Measurements from ENCODE around the gene GRID1. TPM values are rescaled to one million over a fixed set of nuclear protein-coding genes. Genes with fewer than 3 reads are reported as not detected.

The GRID1 gene
- polyA plus RNA-seq, 4 donors, result 0.27 to 1.1 (median 0.40) TPM; not detected in 1

DNA sequence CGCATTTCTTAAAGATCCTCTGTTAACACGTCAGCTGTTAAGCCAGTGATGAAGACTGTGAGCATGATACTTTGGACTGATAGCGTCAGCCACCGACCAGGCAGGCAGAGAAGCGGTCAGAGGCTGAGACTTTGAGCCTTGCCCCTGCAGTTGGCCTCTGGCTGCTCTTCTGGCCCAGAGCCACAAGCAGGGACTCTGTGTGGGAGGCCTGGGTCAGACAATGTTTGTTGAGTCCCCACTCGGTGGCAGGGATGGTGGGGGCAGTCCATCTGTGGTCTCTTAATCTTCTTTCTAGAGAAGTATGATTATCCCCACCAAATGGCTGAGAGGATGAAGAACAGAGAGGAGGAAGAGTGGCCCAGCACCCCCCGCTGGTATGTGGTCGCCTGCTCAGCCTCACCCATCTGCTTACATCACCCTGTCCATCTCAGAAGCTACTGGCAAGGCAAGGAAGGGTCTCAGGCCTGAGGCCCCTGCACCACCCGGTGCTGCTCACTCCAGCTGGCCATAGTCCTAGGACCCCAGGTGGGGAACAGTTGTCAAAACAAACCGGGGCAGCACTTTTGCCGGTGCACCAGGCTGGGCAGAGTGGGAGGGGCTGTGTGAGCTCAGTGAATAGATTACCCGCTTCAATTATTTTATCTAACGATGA, 202.9 kb downstream of the GRID1 start:
- H3K4me3 ChIP-seq (ENCODE audit: low read depth in 1 of 3, low read length in 3 of 3), result no peak overlapping the region
- H3K9me3 ChIP-seq (ENCODE audit: control insufficient read depth in 2 of 2, insufficient read depth in 1 of 2, low read depth in 1 of 2, low read length in 1 of 2), result peaks cover 0 to 9% of the 10 kb centered on the region in 2 donors
- no peaks in the 10 kb centered on the region for H3K27me3 ChIP-seq (ENCODE audit: control insufficient read depth in 3 of 3, insufficient read depth in 3 of 3, low read length in 3 of 3)
- H3K27ac ChIP-seq (ENCODE audit: low read depth in 1 of 3, low read length in 2 of 3), result peak overlapping the region; percentile 90 to 96 (median 96)
- peaks cover 0 to 53% (median 17%) of the 10 kb centered on the region in 3 donors for H3K4me1 ChIP-seq (ENCODE audit: control insufficient read depth in 3 of 3, insufficient read depth in 2 of 3, low read depth in 1 of 3, low read length in 2 of 3)
- H3K36me3 ChIP-seq (ENCODE audit: control insufficient read depth in 3 of 3, insufficient read depth in 2 of 3, low read depth in 1 of 3, low read length in 3 of 3), result no peaks in the 10 kb centered on the region
- FAIRE-seq (no peak), DNase-seq (peak; percentile 85 to 96)
- whole genome bisulfite sequencing, 3 donors, result 15 to 54% (median 35%) methylated on average over 13 of the region's 13 CpGs

DNA sequence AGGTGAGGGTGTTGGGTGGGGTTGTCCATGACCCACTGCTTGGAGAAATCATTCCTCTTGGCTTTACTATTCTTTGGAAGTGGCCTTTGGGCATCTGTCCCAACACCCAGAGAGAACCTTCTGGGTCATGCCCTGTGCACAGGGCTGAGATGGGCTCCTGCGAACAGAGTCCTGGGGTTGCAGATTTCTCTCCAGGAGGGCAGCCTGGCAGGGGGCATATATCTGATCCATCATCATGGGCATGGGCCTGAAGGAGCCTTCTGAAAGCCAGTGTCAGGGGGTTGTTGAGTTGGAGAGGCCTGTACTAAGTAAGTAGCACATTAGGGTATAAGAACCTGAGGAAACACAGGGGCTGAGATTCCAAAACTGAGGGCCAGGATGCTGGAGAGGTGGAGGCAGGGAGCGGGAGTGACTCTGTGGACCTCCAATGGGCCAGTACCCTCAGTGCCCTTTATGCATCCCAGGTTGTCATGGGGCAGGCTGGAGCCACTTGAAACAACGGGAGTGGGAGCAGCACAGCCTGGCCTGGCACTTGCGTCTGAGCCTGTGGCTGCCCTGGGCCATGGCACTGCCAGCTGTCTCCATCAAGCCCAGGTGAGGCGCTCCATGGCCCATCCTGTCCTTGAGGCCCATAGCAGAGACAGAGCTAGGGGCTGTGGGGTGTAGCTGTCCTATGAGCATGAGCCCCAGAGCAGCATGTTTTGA, 203.7 kb downstream of the GRID1 start:
- WGBS, 3 donors, result 69 to 86% (median 83%) methylated on average over 5 of the region's 5 CpGs
- DNase-seq (no peak), FAIRE-seq (no peak)
- H3K4me1 ChIP-seq (ENCODE audit: control insufficient read depth in 3 of 3, insufficient read depth in 2 of 3, low read depth in 1 of 3, low read length in 2 of 3), result peaks cover 0 to 45% (median 16%) of the 10 kb centered on the region in 3 donors
- no peak overlapping the region for H3K4me3 ChIP-seq (ENCODE audit: low read depth in 1 of 3, low read length in 3 of 3)
- H3K9me3 ChIP-seq (ENCODE audit: control insufficient read depth in 2 of 2, insufficient read depth in 1 of 2, low read depth in 1 of 2, low read length in 1 of 2), result peaks cover 0 to 9% of the 10 kb centered on the region in 2 donors
- peak overlapping the region; percentile 63 to 96 (median 75) for H3K27ac ChIP-seq (ENCODE audit: low read depth in 1 of 3, low read length in 2 of 3)
- no peaks in the 10 kb centered on the region for H3K27me3 ChIP-seq (ENCODE audit: control insufficient read depth in 3 of 3, insufficient read depth in 3 of 3, low read length in 3 of 3)
- H3K36me3 ChIP-seq (ENCODE audit: control insufficient read depth in 3 of 3, insufficient read depth in 2 of 3, low read depth in 1 of 3, low read length in 3 of 3), result no peaks in the 10 kb centered on the region

DNA sequence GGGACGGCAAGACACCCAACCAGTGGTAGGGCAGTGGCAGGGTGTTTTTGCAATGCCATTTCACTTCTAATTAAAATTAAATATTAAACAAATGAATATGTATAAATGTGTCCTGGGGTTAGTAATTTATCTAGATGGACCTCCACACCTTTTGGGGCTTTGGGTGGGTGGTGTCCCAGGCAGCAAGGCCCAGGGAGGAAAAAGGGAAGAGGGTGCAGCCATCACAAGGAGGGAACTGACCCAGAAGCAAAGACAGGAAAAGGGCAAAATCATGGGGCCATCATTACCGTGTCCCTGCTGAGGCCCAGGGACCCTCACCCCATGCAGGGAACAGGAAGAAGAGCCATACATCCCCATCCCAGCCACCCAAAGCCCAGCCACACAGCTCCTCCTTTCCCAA, 204.6 kb downstream of the GRID1 start:
- WGBS, 3 donors, result 75 to 82% (median 80%) methylated on average over 2 of the region's 2 CpGs
- DNase-seq (no peak), FAIRE-seq (no peak)
- Histone ChIP-seq H3K27me3 (ENCODE audit: control insufficient read depth in 3 of 3, insufficient read depth in 3 of 3, low read length in 3 of 3) (no peaks in the 10 kb centered on the region), H3K9me3 (ENCODE audit: control insufficient read depth in 2 of 2, insufficient read depth in 1 of 2, low read depth in 1 of 2, low read length in 1 of 2) (peaks cover 0 to 9% of the 10 kb centered on the region in 2 donors), H3K36me3 (ENCODE audit: control insufficient read depth in 3 of 3, insufficient read depth in 2 of 3, low read depth in 1 of 3, low read length in 3 of 3) (no peaks in the 10 kb centered on the region), H3K27ac (ENCODE audit: low read depth in 1 of 3, low read length in 2 of 3) (peak overlapping the region in 1 of 3 donors; percentile 96), H3K4me1 (ENCODE audit: control insufficient read depth in 3 of 3, insufficient read depth in 2 of 3, low read depth in 1 of 3, low read length in 2 of 3) (peaks cover 0 to 39% (median 14%) of the 10 kb centered on the region in 3 donors), H3K4me3 (ENCODE audit: low read depth in 1 of 3, low read length in 3 of 3) (no peak overlapping the region)

DNA sequence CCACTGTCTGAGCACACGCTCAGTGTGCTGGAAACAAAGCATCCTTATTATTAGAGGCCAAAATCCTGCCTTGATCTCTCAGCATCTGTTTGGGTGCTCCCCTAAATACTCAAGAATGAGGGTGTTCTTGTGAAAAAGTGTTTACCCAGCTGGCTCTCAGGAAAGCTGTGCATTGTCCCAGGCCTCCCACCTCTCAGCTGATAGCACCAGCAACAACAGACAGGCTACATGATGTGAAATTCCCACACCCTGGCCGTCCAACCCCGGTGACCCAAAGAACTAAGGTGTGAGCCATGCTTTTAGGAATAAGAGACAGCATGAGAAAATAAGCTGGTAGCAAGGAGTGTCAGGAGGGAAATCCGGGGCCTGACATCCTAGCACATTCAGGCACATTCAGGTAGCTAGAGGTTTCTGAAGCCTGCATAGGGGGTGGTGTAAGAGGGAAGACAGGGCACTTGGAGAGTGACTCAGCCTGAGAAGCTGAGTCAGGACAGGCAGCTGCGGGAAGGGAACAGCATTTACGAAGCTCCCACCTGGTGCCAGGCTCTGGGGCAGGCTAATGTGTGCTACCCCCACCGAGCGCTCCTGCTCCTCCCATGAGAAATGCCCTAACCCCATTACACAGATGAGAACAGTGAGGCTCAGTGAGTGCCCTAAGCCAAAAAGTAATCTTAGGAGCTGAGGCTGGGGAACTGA, 205.6 kb downstream of the GRID1 start:
- Histone ChIP-seq H3K36me3 (ENCODE audit: control insufficient read depth in 3 of 3, insufficient read depth in 2 of 3, low read depth in 1 of 3, low read length in 3 of 3) (no peaks in the 10 kb centered on the region), H3K9me3 (ENCODE audit: control insufficient read depth in 2 of 2, insufficient read depth in 1 of 2, low read depth in 1 of 2, low read length in 1 of 2) (peaks cover 0 to 9% of the 10 kb centered on the region in 2 donors), H3K27me3 (ENCODE audit: control insufficient read depth in 3 of 3, insufficient read depth in 3 of 3, low read length in 3 of 3) (no peaks in the 10 kb centered on the region), H3K4me1 (ENCODE audit: control insufficient read depth in 3 of 3, insufficient read depth in 2 of 3, low read depth in 1 of 3, low read length in 2 of 3) (peaks cover 0 to 32% (median 10%) of the 10 kb centered on the region in 3 donors), H3K4me3 (ENCODE audit: low read depth in 1 of 3, low read length in 3 of 3) (no peak overlapping the region), H3K27ac (ENCODE audit: low read depth in 1 of 3, low read length in 2 of 3) (no peak overlapping the region)
- DNase-seq, result no peak
- no peak for FAIRE-seq
- WGBS, 3 donors, result 91 to 93% (median 92%) methylated on average over 8 of the region's 8 CpGs

DNA sequence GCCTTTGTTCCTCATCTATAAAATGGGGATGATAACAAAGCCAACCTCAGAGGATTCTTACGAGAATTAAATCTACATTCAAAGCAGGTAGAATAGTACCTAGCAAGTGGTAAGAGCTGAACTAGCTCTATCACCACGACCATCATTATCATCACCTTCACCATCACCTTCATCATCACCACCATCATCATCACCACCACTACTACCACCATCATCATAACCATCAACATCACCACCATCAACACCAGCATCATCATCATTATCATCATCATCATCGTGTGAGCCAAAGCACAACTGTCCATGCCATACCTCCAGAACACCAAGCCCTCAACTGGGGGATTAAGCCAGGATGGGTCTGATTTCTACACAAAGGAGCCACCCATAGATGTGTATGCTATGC, 206.8 kb downstream of the GRID1 start:
- H3K4me1 ChIP-seq (ENCODE audit: control insufficient read depth in 3 of 3, insufficient read depth in 2 of 3, low read depth in 1 of 3, low read length in 2 of 3), result peaks cover 0 to 24% (median 5%) of the 10 kb centered on the region in 3 donors
- H3K27ac ChIP-seq (ENCODE audit: low read depth in 1 of 3, low read length in 2 of 3), result no peak overlapping the region
- FAIRE-seq, result no peak
- no peak overlapping the region for H3K4me3 ChIP-seq (ENCODE audit: low read depth in 1 of 3, low read length in 3 of 3)
- H3K36me3 ChIP-seq (ENCODE audit: control insufficient read depth in 3 of 3, insufficient read depth in 2 of 3, low read depth in 1 of 3, low read length in 3 of 3), result no peaks in the 10 kb centered on the region
- DNase-seq, result no peak
- no peaks in the 10 kb centered on the region for H3K27me3 ChIP-seq (ENCODE audit: control insufficient read depth in 3 of 3, insufficient read depth in 3 of 3, low read length in 3 of 3)
- H3K9me3 ChIP-seq (ENCODE audit: control insufficient read depth in 2 of 2, insufficient read depth in 1 of 2, low read depth in 1 of 2, low read length in 1 of 2), result peaks cover 0 to 9% of the 10 kb centered on the region in 2 donors
- WGBS, 3 donors, result 72 to 80% (median 78%) methylated on average over 3 of the region's 3 CpGs

DNA sequence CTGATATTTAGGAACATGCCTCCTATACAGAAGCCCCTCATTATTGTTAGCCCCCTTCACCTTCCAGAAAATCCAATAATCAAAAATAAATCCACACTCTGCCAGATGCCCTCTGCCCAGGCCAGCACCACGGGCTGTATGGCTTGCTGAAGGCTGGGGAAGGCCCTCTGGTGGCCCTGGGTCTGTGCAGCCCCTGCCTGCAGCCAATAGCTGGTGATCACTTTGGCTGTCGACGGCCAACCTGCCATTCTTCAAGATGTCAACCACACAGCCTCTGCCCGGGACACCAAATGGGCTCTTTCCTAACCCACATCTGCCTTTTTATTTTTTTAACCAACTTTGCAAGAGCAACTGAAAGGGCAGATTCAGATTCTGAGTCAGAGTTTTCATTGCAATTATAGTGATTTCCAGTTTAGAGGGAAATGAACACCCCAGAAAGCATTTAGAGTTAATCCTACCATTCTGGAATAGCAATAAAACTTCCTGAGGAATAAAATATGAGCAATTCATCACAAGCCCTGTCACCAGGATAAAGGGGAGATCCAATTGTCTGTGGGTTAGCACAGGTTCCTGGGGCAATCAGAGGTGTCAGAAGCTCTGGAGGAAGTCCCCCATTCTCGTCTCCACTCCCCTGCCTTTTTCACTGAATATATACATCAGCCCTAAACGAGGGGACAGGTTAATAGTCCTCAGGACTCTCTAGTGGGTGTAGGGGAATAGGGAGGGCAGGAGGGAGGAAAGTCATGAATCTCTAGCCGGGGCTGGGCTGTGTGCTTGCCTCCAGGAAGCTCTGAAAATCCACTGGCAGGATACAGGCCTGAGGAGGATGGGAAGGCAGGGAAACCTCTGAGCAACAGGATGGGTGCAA, 211.3 kb downstream of the GRID1 start:
- DNase-seq, result no peak
- no peak overlapping the region for H3K27ac ChIP-seq (ENCODE audit: low read depth in 1 of 3, low read length in 2 of 3)
- H3K36me3 ChIP-seq (ENCODE audit: control insufficient read depth in 3 of 3, insufficient read depth in 2 of 3, low read depth in 1 of 3, low read length in 3 of 3), result no peaks in the 10 kb centered on the region
- no peaks in the 10 kb centered on the region for H3K27me3 ChIP-seq (ENCODE audit: control insufficient read depth in 3 of 3, insufficient read depth in 3 of 3, low read length in 3 of 3)
- no peaks in the 10 kb centered on the region for H3K9me3 ChIP-seq (ENCODE audit: control insufficient read depth in 2 of 2, insufficient read depth in 1 of 2, low read depth in 1 of 2, low read length in 1 of 2)
- no peak for FAIRE-seq
- no peaks in the 10 kb centered on the region for H3K4me1 ChIP-seq (ENCODE audit: control insufficient read depth in 3 of 3, insufficient read depth in 2 of 3, low read depth in 1 of 3, low read length in 2 of 3)
- WGBS, 3 donors, result 46 to 60% (median 52%) methylated on average over 7 of the region's 7 CpGs
- no peak overlapping the region for H3K4me3 ChIP-seq (ENCODE audit: low read depth in 1 of 3, low read length in 3 of 3)

DNA sequence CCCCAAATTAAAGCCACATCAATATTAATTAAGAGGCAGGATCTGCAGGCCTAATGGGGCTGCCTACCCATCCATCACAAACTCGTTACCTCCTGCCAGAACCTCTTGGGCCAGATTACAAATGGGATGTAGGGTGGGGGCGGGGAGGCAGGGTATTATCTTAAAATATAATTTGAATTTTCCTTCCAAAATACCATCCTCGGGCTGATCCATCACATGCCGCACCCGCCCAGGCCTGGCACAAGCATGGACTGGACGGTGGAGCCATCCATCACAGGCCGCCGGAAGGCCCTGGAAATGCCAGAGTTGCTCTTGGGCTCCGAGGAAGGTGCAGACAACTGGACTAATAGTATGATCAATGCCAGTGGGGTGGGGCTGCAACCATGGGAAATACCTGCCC, 212.8 kb downstream of the GRID1 start:
- WGBS, 3 donors, result 84 to 89% (median 84%) methylated on average over 9 of the region's 9 CpGs
- H3K27ac ChIP-seq (ENCODE audit: low read depth in 1 of 3, low read length in 2 of 3), result no peak overlapping the region
- FAIRE-seq, result no peak
- peaks cover 0 to 1% (median 0%) of the 10 kb centered on the region in 3 donors for H3K27me3 ChIP-seq (ENCODE audit: control insufficient read depth in 3 of 3, insufficient read depth in 3 of 3, low read length in 3 of 3)
- H3K4me3 ChIP-seq (ENCODE audit: low read depth in 1 of 3, low read length in 3 of 3), result no peak overlapping the region
- no peaks in the 10 kb centered on the region for H3K36me3 ChIP-seq (ENCODE audit: control insufficient read depth in 3 of 3, insufficient read depth in 2 of 3, low read depth in 1 of 3, low read length in 3 of 3)
- no peaks in the 10 kb centered on the region for H3K9me3 ChIP-seq (ENCODE audit: control insufficient read depth in 2 of 2, insufficient read depth in 1 of 2, low read depth in 1 of 2, low read length in 1 of 2)
- DNase-seq, result no peak
- no peaks in the 10 kb centered on the region for H3K4me1 ChIP-seq (ENCODE audit: control insufficient read depth in 3 of 3, insufficient read depth in 2 of 3, low read depth in 1 of 3, low read length in 2 of 3)

DNA sequence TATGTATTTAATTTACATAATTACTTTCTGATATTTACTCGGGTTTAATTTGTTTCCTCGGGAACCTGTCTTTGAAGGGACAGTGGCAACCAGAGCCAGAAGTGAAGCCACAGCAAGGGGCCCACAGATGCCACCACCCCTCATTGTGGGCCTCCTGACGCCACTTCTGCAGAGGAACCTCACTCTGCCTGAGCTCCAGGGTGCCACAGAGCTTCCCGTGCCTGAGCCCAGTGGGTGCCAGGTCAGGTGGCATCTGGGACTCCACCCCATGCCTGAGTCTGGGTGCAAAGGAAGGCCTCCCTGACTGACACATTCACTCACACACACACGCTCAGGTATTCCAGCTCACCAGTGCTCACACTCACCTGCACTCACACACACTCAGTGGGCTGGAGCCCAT, 213.7 kb downstream of the GRID1 start:
- Histone ChIP-seq H3K36me3 (ENCODE audit: control insufficient read depth in 3 of 3, insufficient read depth in 2 of 3, low read depth in 1 of 3, low read length in 3 of 3) (no peaks in the 10 kb centered on the region), H3K4me1 (ENCODE audit: control insufficient read depth in 3 of 3, insufficient read depth in 2 of 3, low read depth in 1 of 3, low read length in 2 of 3) (no peaks in the 10 kb centered on the region), H3K27ac (ENCODE audit: low read depth in 1 of 3, low read length in 2 of 3) (no peak overlapping the region), H3K4me3 (ENCODE audit: low read depth in 1 of 3, low read length in 3 of 3) (no peak overlapping the region), H3K27me3 (ENCODE audit: control insufficient read depth in 3 of 3, insufficient read depth in 3 of 3, low read length in 3 of 3) (peaks cover 0 to 3% (median 0%) of the 10 kb centered on the region in 3 donors), H3K9me3 (ENCODE audit: control insufficient read depth in 2 of 2, insufficient read depth in 1 of 2, low read depth in 1 of 2, low read length in 1 of 2) (no peaks in the 10 kb centered on the region)
- FAIRE-seq (no peak), DNase-seq (no peak)
- 62 to 75% (median 73%) methylated on average over 5 of the region's 5 CpGs for WGBS, 3 donors
